OCI-LY3 (cell line): ENCODE data around the gene BRD4.

Source experiments
- H2AFZ ChIP-seq: fragments of 200-600, 300-600 bp; shearing (Covaris generic); 2 replicates; pipeline ENCODE4 v1.6.0; 2014; ENCODE audit warnings: antibody characterized with exemption, low read depth, low read length
- H3K27ac ChIP-seq: fragments of 200-600, 300-600 bp; sonication (generic); 2 replicates; pipeline ENCODE4 v1.5.1; 2014; ENCODE audit warnings: mild to moderate bottlenecking, low read length, moderate library complexity, mixed read lengths
- H3K27me3 ChIP-seq: fragments of 200-600, 300-600 bp; sonication (generic); 2 replicates; pipeline ENCODE4 v1.6.1; 2014; ENCODE audit warnings: low read depth, low read length, mixed read lengths
- H3K36me3 ChIP-seq: fragments of 200-600, 300-600 bp; sonication (generic); replicated peaks from 2 replicates; pipeline ENCODE3; 2014; ENCODE audit warnings: low read depth, low read length, mixed read lengths
- H3K4me1 ChIP-seq: fragments of 300-600, 200-600 bp; sonication (generic); 2 replicates; pipeline ENCODE4 v1.6.1; 2014; ENCODE audit warnings: low read length, mixed read lengths
- H3K4me2 ChIP-seq: fragments of 200-600, 300-600 bp; sonication (generic); 2 replicates; pipeline ENCODE4 v1.6.1; 2014; ENCODE audit warnings: low read length, mixed read lengths
- H3K4me3 ChIP-seq: fragments of 300-600, 200-600 bp; sonication (generic); 2 replicates; pipeline ENCODE4 v1.5.1; 2014; ENCODE audit warnings: antibody characterized with exemption, mild to moderate bottlenecking, low read length, moderate library complexity
- H3K79me2 ChIP-seq: fragments of 300-600, 200-600 bp; shearing (Covaris generic); 2 replicates; pipeline ENCODE4 v1.6.1; 2014; ENCODE audit warnings: mild to moderate bottlenecking, low read length, mixed read lengths
- H3K9ac ChIP-seq: fragments of 300-600, 200-600 bp; shearing (Covaris generic); 2 replicates; pipeline ENCODE4 v1.6.0; 2014; ENCODE audit warnings: mild to moderate bottlenecking, low read length, moderate library complexity
- H3K9me3 ChIP-seq: fragments of 200-600, 300-600 bp; shearing (Covaris generic); 2 replicates; pipeline ENCODE4 v1.6.1; 2014; ENCODE audit warnings: low read length, mixed read lengths; ENCODE audit not compliant: insufficient read depth
- H4K20me1 ChIP-seq: fragments of 200-600, 300-600 bp; sonication (generic); 2 replicates; pipeline ENCODE4 v1.6.1; 2016; ENCODE audit warnings: low read length, mixed read lengths; ENCODE audit not compliant: insufficient read depth
- CTCF ChIP-seq: fragments of 200-600, 300-600 bp; sonication (generic); IDR thresholded peaks from 2 replicates; pipeline ENCODE4 v1.5.1; 2014; ENCODE audit warnings: antibody characterized with exemption, low read length, low read depth
- EZH2phosphoT487 ChIP-seq: fragments of 200-600 bp; shearing (Covaris generic); IDR thresholded peaks from 2 replicates; pipeline ENCODE4 v1.6.1; 2018; ENCODE audit warnings: antibody characterized with exemption, mixed run types, low read depth

Gene BRD4

GRCh38 chr19:15269806-15270205 lies 62.5 kb downstream of the BRD4 start:
- Histone ChIP-seq H3K27ac (no peak overlapping the region), H4K20me1 (peaks cover 96% of the 10 kb centered on the region), H2AFZ (no peak overlapping the region), H3K27me3 (no peaks in the 10 kb centered on the region), H3K4me3 (no peak overlapping the region), H3K4me2 (no peak overlapping the region), H3K79me2 (peaks cover 94% of the 10 kb centered on the region), H3K36me3 (peaks cover 81% of the 10 kb centered on the region), H3K9me3 (no peaks in the 10 kb centered on the region), H3K9ac (no peak overlapping the region), H3K4me1 (no peaks in the 10 kb centered on the region)
- TF ChIP-seq EZH2phosphoT487: no peak
- no peak for TF ChIP-seq CTCF

GRCh38 chr19:15268928-15269253 lies 63.4 kb downstream of the BRD4 start:
- Histone ChIP-seq H2AFZ (no peak overlapping the region), H4K20me1 (peaks cover 96% of the 10 kb centered on the region), H3K9ac (no peak overlapping the region), H3K4me2 (no peak overlapping the region), H3K4me1 (no peaks in the 10 kb centered on the region), H3K4me3 (no peak overlapping the region), H3K79me2 (peaks cover 92% of the 10 kb centered on the region), H3K27me3 (no peaks in the 10 kb centered on the region), H3K27ac (no peak overlapping the region), H3K9me3 (no peaks in the 10 kb centered on the region), H3K36me3 (peaks cover 91% of the 10 kb centered on the region)
- TF ChIP-seq CTCF: no peak
- TF ChIP-seq EZH2phosphoT487: no peak

GRCh38 chr19:15268192-15268927 lies 64.0 kb downstream of the BRD4 start:
- H3K27me3 ChIP-seq: no peaks in the 10 kb centered on the region
- no peak overlapping the region for H3K27ac ChIP-seq
- peaks cover 93% of the 10 kb centered on the region for H3K36me3 ChIP-seq
- H3K4me3 ChIP-seq: no peak overlapping the region
- no peak for TF ChIP-seq EZH2phosphoT487
- TF ChIP-seq CTCF: no peak
- H3K9ac ChIP-seq: no peak overlapping the region
- H3K9me3 ChIP-seq: no peaks in the 10 kb centered on the region
- H3K79me2 ChIP-seq: peaks cover 92% of the 10 kb centered on the region
- H3K4me1 ChIP-seq: no peaks in the 10 kb centered on the region
- no peak overlapping the region for H2AFZ ChIP-seq
- H4K20me1 ChIP-seq: peaks cover 96% of the 10 kb centered on the region
- H3K4me2 ChIP-seq: no peak overlapping the region

GRCh38 chr19:15266683-15267082 lies 65.7 kb downstream of the BRD4 start:
- Histone ChIP-seq H3K4me2 (no peak overlapping the region), H3K9ac (no peak overlapping the region), H3K4me3 (no peak overlapping the region), H2AFZ (no peak overlapping the region), H3K27me3 (no peaks in the 10 kb centered on the region), H3K27ac (no peak overlapping the region), H3K36me3 (peaks cover 90% of the 10 kb centered on the region), H3K4me1 (no peaks in the 10 kb centered on the region), H3K79me2 (peaks cover 87% of the 10 kb centered on the region), H4K20me1 (peaks cover 87% of the 10 kb centered on the region), H3K9me3 (no peaks in the 10 kb centered on the region)
- TF ChIP-seq CTCF (no peak), EZH2phosphoT487 (no peak)
